Muscle of leg (tissue), 11 donors: ENCODE measurements around the gene CRYGS. TPM values are rescaled to one million over a fixed set of nuclear protein-coding genes. Genes with fewer than 3 reads are reported as not detected.

Experiments used
- DNase-seq: peaks from one replicate; pipeline ENCODE4 v3.0.0; 2013
- H3K27ac ChIP-seq: one replicate; pipeline ENCODE4 v1.5.1; 2013; ENCODE audit warnings: mild to moderate bottlenecking, low read length, control low read depth
- H3K27me3 ChIP-seq: one replicate; pipeline ENCODE4 v1.6.1; 2013; ENCODE audit warnings: low read length; ENCODE audit not compliant: control insufficient read depth, insufficient read depth
- H3K36me3 ChIP-seq: one replicate; pipeline ENCODE4 v1.6.1; 2013; ENCODE audit warnings: low read length; ENCODE audit not compliant: control insufficient read depth, insufficient read depth
- H3K4me1 ChIP-seq: one replicate; pipeline ENCODE4 v1.6.1; 2013; ENCODE audit warnings: low read length; ENCODE audit not compliant: control insufficient read depth, insufficient read depth
- H3K4me3 ChIP-seq: one replicate; pipeline ENCODE4 v1.5.1; 2013; ENCODE audit warnings: low read length, control low read depth
- H3K9me3 ChIP-seq: replicated peaks from 2 replicates; pipeline ENCODE4 v1.6.1; 2013; ENCODE audit warnings: low read depth, low read length; ENCODE audit not compliant: control insufficient read depth
- WGBS: methylation state at CpG from one replicate; pipeline ENCODE4 v1.1.5; 2013; ENCODE audit warnings: missing lambda C conversion rate; ENCODE audit not compliant: insufficient coverage; 5-methylcytosine and 5-hydroxymethylcytosine counted together
- polyA plus RNA-seq, 8 donors: library from polyadenylated mRNA; unstranded; fragments of 120-200 nt; gene quantifications; one replicate each; pipeline versions ENCODE4 v1.2.1 to v1.2.3, GENCODE V29; 2013; ENCODE audit warnings: inconsistent platforms in 1 of 8, low replicate concordance in 1 of 8; ENCODE audit not compliant: insufficient read length in 8 of 8, insufficient read depth in 1 of 8
- total RNA-seq: library from RNA; stranded (reverse); fragments of 120-200 nt; gene quantifications from one replicate; pipeline ENCODE4 v1.2.4, GENCODE V29; 2013

Gene CRYGS
- total and polyA plus RNA-seq, 9 donors: 1.3 to 4.3 (median 2.5) TPM

DNA sequence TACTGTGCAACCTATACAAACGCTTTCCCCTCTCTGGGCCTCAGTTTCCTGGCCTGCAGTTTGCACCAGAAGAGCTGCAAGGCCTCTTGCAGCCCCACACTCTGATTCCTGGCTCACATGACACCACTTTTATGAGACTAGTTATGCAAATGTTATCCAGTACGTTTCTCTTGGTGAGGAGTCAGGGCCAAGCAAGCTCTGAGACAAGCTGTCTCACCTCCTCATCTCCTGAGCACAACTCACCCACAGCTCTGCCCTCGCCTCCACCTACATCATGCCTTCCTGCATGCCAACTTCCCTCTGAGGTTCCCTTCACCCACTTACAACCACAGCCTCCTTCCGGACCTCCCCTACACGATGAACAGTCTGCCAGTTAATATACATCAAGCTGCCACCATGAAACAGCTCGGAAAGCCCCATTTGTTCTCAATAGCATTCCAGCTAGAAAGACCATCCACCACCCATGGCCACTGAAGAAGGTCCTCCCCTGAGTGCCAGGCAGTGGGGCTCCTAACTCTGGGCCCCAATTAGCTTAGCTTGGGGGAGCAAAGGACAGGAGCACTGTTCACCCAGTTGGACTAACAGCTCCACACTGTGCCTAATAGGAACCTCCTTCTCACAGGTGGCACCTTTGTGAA, 25.0 kb downstream of the CRYGS start:
- DNase-seq: no peak
- WGBS: 60% methylated on average over 6 of the region's 6 CpGs
- Histone ChIP-seq H3K27me3 (no peaks in the 10 kb centered on the region), H3K9me3 (no peaks in the 10 kb centered on the region), H3K36me3 (no peaks in the 10 kb centered on the region), H3K4me3 (no peak overlapping the region), H3K4me1 (peaks cover 3% of the 10 kb centered on the region), H3K27ac (no peak overlapping the region)

- H3K27ac ChIP-seq: no peak overlapping the region
- no peaks in the 10 kb centered on the region for H3K27me3 ChIP-seq
- no peaks in the 10 kb centered on the region for H3K36me3 ChIP-seq
- no peak overlapping the region for H3K4me3 ChIP-seq
- H3K4me1 ChIP-seq: peaks cover 3% of the 10 kb centered on the region
- no peak for DNase-seq
- no peaks in the 10 kb centered on the region for H3K9me3 ChIP-seq
- WGBS: 93% methylated on average over 2 of the region's 4 CpGs
Observed at GRCh38 chr3:186517218-186517617, 27.0 kb downstream of the CRYGS start.

- no peak for DNase-seq
Observed at GRCh38 chr3:186516646-186517045, 27.5 kb downstream of the CRYGS start.

DNA sequence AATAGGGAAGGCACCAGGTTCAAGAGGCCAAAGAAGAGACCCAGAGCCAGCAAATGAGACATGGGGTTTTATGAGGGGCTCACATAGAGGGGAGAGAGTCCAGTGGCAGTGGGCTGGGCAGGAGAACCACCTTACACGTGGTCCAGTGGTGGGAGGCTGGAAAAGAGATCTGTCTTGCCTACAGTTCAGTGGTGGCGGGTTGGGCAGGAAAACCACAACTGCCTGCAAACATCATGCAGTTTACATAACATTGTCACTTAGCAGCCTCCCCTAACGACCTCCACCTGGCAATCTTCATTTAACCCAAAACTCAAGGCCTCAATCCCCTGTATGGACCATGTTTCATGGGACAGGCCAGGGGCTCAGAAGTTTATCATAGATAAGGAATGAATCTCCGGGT, 29.1 kb downstream of the CRYGS start:
- Histone ChIP-seq H3K4me1 (no peaks in the 10 kb centered on the region), H3K36me3 (no peaks in the 10 kb centered on the region), H3K9me3 (no peaks in the 10 kb centered on the region), H3K27me3 (peaks cover 5% of the 10 kb centered on the region), H3K4me3 (no peak overlapping the region), H3K27ac (no peak overlapping the region)
- no peak for DNase-seq
- WGBS: 8% methylated on average over 2 of the region's 4 CpGs

More at GRCh38 chr3:186516646-186517045, 27.5 kb downstream of the CRYGS start:
- Histone ChIP-seq H3K36me3 (no peaks in the 10 kb centered on the region), H3K9me3 (no peaks in the 10 kb centered on the region), H3K27ac (no peak overlapping the region), H3K4me1 (peaks cover 3% of the 10 kb centered on the region), H3K27me3 (peaks cover 4% of the 10 kb centered on the region), H3K4me3 (no peak overlapping the region)
- 100% methylated on average over 1 of the region's 2 CpGs for WGBS

- no peaks in the 10 kb centered on the region for H3K36me3 ChIP-seq
- H3K4me3 ChIP-seq: no peak overlapping the region
- DNase-seq: no peak
- peaks cover 5% of the 10 kb centered on the region for H3K27me3 ChIP-seq
- 82% methylated on average over 1 of the region's 3 CpGs for WGBS
- H3K4me1 ChIP-seq: no peaks in the 10 kb centered on the region
- H3K9me3 ChIP-seq: no peaks in the 10 kb centered on the region
- H3K27ac ChIP-seq: no peak overlapping the region
Observed at GRCh38 chr3:186514296-186515002, 29.7 kb downstream of the CRYGS start.

DNA sequence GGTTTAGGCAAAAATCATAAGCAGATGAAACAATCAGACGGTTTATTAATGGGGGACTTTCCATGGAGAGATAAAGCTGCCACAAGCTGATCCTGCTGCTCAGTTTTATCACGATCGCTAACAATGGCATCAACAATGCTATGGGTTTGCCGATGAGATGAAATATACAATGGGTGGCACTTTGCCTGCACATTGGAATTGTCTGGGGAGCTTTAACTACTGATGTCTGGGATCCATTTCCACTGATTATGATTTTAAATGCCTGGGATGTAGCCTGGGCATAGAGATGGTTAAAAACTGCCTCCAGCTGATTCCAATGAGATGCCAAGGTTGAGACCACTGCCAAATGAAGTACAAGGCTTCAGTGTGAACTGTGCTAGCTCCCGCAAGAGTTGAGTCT, 30.8 kb downstream of the CRYGS start:
- Histone ChIP-seq H3K27ac (no peak overlapping the region), H3K36me3 (no peaks in the 10 kb centered on the region), H3K27me3 (peaks cover 5% of the 10 kb centered on the region), H3K4me1 (no peaks in the 10 kb centered on the region), H3K9me3 (no peaks in the 10 kb centered on the region), H3K4me3 (no peak overlapping the region)
- no peak for DNase-seq
- 81% methylated on average over 5 of the region's 5 CpGs for WGBS

DNA sequence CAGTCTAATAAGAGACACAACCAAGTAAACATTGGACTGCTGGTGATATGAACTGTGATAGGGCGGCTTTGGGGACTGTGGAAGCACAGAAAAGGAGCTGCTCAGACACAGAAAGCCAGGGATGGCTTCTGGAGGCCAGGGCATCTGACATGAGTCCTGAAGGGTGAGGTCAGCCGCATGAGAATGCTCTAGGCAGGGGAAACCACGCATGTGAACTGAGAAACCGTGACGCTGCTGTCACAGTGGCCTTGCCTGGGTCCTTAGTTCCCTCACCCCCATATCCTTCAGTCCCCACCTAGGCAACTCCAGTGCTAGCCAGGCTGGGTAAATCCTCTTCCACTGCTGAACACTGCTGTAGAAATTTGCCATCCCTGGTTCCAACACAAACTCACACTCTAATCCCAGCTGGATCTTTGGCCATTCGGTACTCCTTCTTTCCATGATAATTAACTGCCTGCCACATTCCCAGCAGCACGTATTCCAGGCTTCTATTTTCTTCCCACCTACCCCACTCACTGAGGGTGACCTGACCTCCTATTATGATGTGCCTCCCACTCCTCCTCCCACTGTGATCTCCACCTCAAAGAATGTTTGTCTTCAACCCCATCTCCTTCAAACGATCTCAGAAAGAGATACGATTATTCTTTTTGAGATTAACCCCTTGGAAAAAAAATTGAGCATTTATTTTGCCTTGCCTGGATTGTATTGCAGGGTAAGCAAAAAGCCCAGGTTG, 31.4 kb downstream of the CRYGS start:
- H3K4me1 ChIP-seq: no peaks in the 10 kb centered on the region
- no peaks in the 10 kb centered on the region for H3K9me3 ChIP-seq
- WGBS: 42% methylated on average over 5 of the region's 9 CpGs
- no peak overlapping the region for H3K27ac ChIP-seq
- DNase-seq: no peak
- H3K36me3 ChIP-seq: no peaks in the 10 kb centered on the region
- peaks cover 5% of the 10 kb centered on the region for H3K27me3 ChIP-seq
- H3K4me3 ChIP-seq: no peak overlapping the region

DNA sequence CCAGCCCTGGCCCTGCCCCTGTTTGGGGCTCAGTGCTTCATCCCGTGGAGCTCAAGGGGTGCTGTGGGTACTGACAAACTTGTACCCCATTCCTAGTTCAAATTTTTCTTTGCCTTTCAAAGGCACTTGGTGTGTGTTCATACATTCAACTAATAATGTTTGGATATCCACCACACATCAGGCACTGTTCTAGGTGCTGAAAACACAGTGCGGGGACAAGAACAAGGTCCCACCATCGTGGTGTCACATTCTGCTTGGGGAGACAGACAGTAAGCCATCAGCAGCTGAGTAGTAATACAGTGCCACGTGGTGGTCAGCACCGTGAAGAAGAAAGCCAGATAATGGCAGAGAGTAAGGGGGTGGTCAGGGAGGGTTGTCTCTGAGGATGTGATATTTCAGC, 32.5 kb downstream of the CRYGS start:
- Histone ChIP-seq H3K4me3 (no peak overlapping the region), H3K4me1 (no peaks in the 10 kb centered on the region), H3K36me3 (no peaks in the 10 kb centered on the region), H3K27me3 (peaks cover 5% of the 10 kb centered on the region), H3K27ac (no peak overlapping the region), H3K9me3 (no peaks in the 10 kb centered on the region)
- DNase-seq: no peak
- 67% methylated on average over 5 of the region's 5 CpGs for WGBS

GRCh38 chr3:186511245-186511644, 32.9 kb downstream of the CRYGS start:
- DNase-seq: no peak
- H3K27me3 ChIP-seq: peaks cover 5% of the 10 kb centered on the region
- no peak overlapping the region for H3K4me3 ChIP-seq
- H3K9me3 ChIP-seq: no peaks in the 10 kb centered on the region
- H3K27ac ChIP-seq: no peak overlapping the region
- no peaks in the 10 kb centered on the region for H3K4me1 ChIP-seq
- 88% methylated on average over 3 of the region's 4 CpGs for WGBS
- no peaks in the 10 kb centered on the region for H3K36me3 ChIP-seq

DNA sequence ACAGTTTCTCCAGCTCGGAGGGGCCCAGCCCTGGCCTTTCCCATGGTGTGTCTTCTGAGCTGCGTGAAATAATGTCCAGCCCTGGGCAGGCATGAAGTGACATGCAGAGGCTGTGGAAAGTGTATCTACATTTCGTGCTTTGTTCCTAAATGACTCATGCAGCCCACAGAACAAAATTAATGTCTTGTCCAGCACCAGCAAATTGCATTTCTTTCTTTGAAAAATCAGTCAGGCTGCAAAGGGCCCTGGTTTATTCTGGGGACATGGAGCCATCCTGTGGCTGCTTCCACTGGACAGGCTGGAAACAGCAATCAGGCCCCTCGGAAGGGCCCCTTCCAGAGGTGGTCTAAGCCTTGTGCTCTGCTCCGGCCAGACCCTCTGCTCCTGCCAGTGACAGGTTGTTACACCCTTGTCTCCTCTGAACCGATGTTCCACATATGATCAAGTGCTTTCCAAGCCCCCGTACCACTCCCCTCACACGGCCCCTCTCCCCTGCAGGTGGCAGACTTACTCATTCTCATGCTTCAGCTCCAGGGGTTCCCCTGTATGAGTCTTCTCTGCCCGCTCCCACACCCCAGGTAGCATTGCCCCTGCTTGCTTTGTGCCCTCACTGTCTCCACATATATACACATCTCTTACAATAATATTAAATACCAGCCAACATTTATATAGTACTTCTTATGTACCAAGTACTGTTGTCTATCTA, 33.7 kb downstream of the CRYGS start:
- no peak overlapping the region for H3K27ac ChIP-seq
- H3K36me3 ChIP-seq: no peaks in the 10 kb centered on the region
- no peaks in the 10 kb centered on the region for H3K9me3 ChIP-seq
- H3K4me1 ChIP-seq: no peaks in the 10 kb centered on the region
- DNase-seq: no peak
- H3K4me3 ChIP-seq: no peak overlapping the region
- 42% methylated on average over 8 of the region's 9 CpGs for WGBS
- peaks cover 5% of the 10 kb centered on the region for H3K27me3 ChIP-seq
